GM23338 (cell line): ENCODE results near the gene PPP6R2. TPM values are rescaled to one million over a fixed set of nuclear protein-coding genes. Genes with fewer than 3 reads are reported as not detected.

Experiments used
- EZH2 ChIP-seq: fragments of 200-600 bp; sonication (generic); IDR thresholded peaks from one replicate; pipeline ENCODE4 v1.8.0; 2017; ENCODE audit warnings: antibody characterized with exemption, mild to moderate bottlenecking, low read depth; ENCODE audit not compliant: unreplicated experiment
- JUNB ChIP-seq: IDR thresholded peaks from one replicate; pipeline ENCODE4 v1.6.1; 2016; ENCODE audit warnings: antibody characterized with exemption; ENCODE audit not compliant: unreplicated experiment
- NANOG ChIP-seq: IDR thresholded peaks from 2 replicates; pipeline ENCODE4 v1.6.1; 2016; ENCODE audit warnings: antibody characterized with exemption, borderline replicate concordance
- POLR2AphosphoS5 ChIP-seq: IDR thresholded peaks from 2 replicates; pipeline ENCODE4 v1.6.1; 2016; ENCODE audit warnings: antibody characterized with exemption, low read depth
- REST ChIP-seq: IDR thresholded peaks from one replicate; pipeline ENCODE4 v1.6.1; 2018; ENCODE audit warnings: antibody characterized with exemption; ENCODE audit not compliant: unreplicated experiment
- STAT1 ChIP-seq: IDR thresholded peaks from one replicate; pipeline ENCODE4 v1.6.1; 2016; ENCODE audit warnings: antibody characterized with exemption; ENCODE audit not compliant: unreplicated experiment
- ZNF114 ChIP-seq: fragments of 250-450 bp; sonication (Bioruptor Pico); IDR thresholded peaks from 2 replicates; pipeline ENCODE4 v1.5.0; 2020; ENCODE audit warnings: mild to moderate bottlenecking, moderate library complexity
- ZNF331 ChIP-seq: fragments of 250-450 bp; sonication (Bioruptor Pico); IDR thresholded peaks from 2 replicates; pipeline ENCODE4 v1.5.0; 2020; ENCODE audit warnings: low read depth, mild to moderate bottlenecking, moderate library complexity
- ZNF462 ChIP-seq: fragments of 250-450 bp; sonication (Bioruptor Pico); IDR thresholded peaks from 2 replicates; pipeline ENCODE4 v1.5.0; 2020; ENCODE audit warnings: mild to moderate bottlenecking, moderate library complexity
- polyA plus RNA-seq: library from polyadenylated mRNA; unstranded; fragments of >200 nt; fragmentation: Nextera tagmentation; extraction: Ambion mirVana; gene quantifications from 2 replicates; pipeline ENCODE4 v1.2.1, GENCODE V29; 2016
- total RNA-seq: library from RNA; depleted of rRNA; stranded (reverse); fragments of >200 nt; shearing (Covaris generic); gene quantifications from 2 replicates; pipeline ENCODE4 v1.2.3, GENCODE V29; 2014

Gene PPP6R2
- total and polyA plus RNA-seq, 2 experiments from 2014 or later: 11.9 to 45.8 TPM

- TF ChIP-seq ZNF462 (CRISPR knock-in tag): no peak
- no peak for TF ChIP-seq EZH2
- TF ChIP-seq POLR2AphosphoS5: no peak
- no peak for TF ChIP-seq JUNB
- no peak for TF ChIP-seq REST
- TF ChIP-seq ZNF331: no peak
- TF ChIP-seq NANOG: no peak
- TF ChIP-seq ZNF114 (CRISPR knock-in tag): no peak
- TF ChIP-seq STAT1: no peak
Observed at GRCh38 chr22:50305923-50306566, 37.1 kb upstream of the PPP6R2 start (continued).
